Endothelial cell of umbilical vein (primary cell): ENCODE results near the gene LARGE1. TPM values are rescaled to one million over a fixed set of nuclear protein-coding genes. Genes with fewer than 3 reads are reported as not detected.

Experiments used
- BruUV-seq: library from RNA; stranded (reverse); fragments of 400-500 nt; replicated peaks from 2 replicates; lab custom pipeline; 2021; lab: Mats Ljungman, UMichigan
- CTCF ChIA-PET: fragments of 300-600, 350-600 bp; sonication (Branson Sonifier 250); formaldehyde crosslinking; loops from one replicate; lab custom pipeline; 2021; ENCODE audit warnings: antibody characterized with exemption, inconsistent platforms; lab: Charles Lee
- POLR2A ChIA-PET: fragments of 300-600, 350-600 bp; sonication (Branson Sonifier 250); formaldehyde crosslinking; loops from one replicate; lab custom pipeline; 2021; ENCODE audit warnings: antibody characterized with exemption, inconsistent platforms; lab: Charles Lee
- DNase-seq: peaks from one replicate; pipeline ENCODE4 v3.0.0-alpha.2; 2011; ENCODE audit warnings: low read depth, low spot score
- FAIRE-seq: peaks from 2 replicates; lab custom pipeline; 2011; peaks lifted over from hg19 to GRCh38; lab: Jason Lieb, UNC
- H2AFZ ChIP-seq: 2 replicates; pipeline ENCODE4 v1.6.0; 2012; ENCODE audit warnings: low read depth, low read length, control low read depth, inconsistent platforms
- H3K27ac ChIP-seq: 2 replicates; pipeline ENCODE4 v1.5.1; 2011; ENCODE audit warnings: low read depth, mild to moderate bottlenecking, control low read depth, low read length, moderate library complexity; ENCODE audit not compliant: insufficient read depth
- H3K27me3 ChIP-seq, 2 experiments: 2 replicates each; pipeline versions ENCODE4 v1.6.0 to v1.6.1; 2011; ENCODE audit warnings: low read length in 2 of 2, mixed read lengths in 1 of 2; ENCODE audit not compliant: control insufficient read depth in 2 of 2, insufficient read depth in 2 of 2
- H3K36me3 ChIP-seq, 2 experiments: 2 replicates in 1 of 2; 3 replicates in 1 of 2; pipeline ENCODE4 v1.5.1; 2011; ENCODE audit warnings: low read length in 2 of 2, mild to moderate bottlenecking in 1 of 2, moderate library complexity in 1 of 2; ENCODE audit not compliant: control insufficient read depth in 2 of 2, insufficient read depth in 2 of 2; ENCODE audit errors: extremely low read depth in 1 of 2
- H3K4me1 ChIP-seq: 3 replicates; pipeline ENCODE4 v1.5.1; 2011; ENCODE audit warnings: mild to moderate bottlenecking, low read length; ENCODE audit not compliant: control insufficient read depth, insufficient read depth; ENCODE audit errors: extremely low read depth
- H3K4me2 ChIP-seq: 2 replicates; pipeline ENCODE4 v1.6.1; 2011; ENCODE audit warnings: low read length, control low read depth, mixed read lengths; ENCODE audit not compliant: insufficient read depth
- H3K4me3 ChIP-seq, 3 experiments: fragments of 200-600 bp in 1 of 3; sonication (generic), shearing (Covaris generic) in 1 of 3; replicated peaks in 1 of 3; 2 replicates each; pipeline ENCODE4 v1.5.1; 2011 to 2016; ENCODE audit warnings: control low read depth in 3 of 3, low read length in 3 of 3, mild to moderate bottlenecking in 2 of 3, inconsistent platforms in 1 of 3, low read depth in 1 of 3, moderate library complexity in 1 of 3; ENCODE audit not compliant: insufficient read depth in 1 of 3
- H3K79me2 ChIP-seq: 2 replicates; pipeline ENCODE4 v1.6.0; 2012; ENCODE audit warnings: low read length, inconsistent platforms; ENCODE audit not compliant: control insufficient read depth, insufficient read depth
- H3K9ac ChIP-seq: replicated peaks from 2 replicates; pipeline ENCODE3; 2011; ENCODE audit warnings: low read length, control low read depth; ENCODE audit not compliant: insufficient read depth; ENCODE audit errors: extremely low read depth
- H3K9me1 ChIP-seq: replicated peaks from 3 replicates; pipeline ENCODE4 v1.6.0; 2011; ENCODE audit warnings: mild to moderate bottlenecking, low read length; ENCODE audit not compliant: control insufficient read depth, insufficient read depth; ENCODE audit errors: extremely low read depth
- H3K9me3 ChIP-seq: replicated peaks from 2 replicates; pipeline ENCODE4 v1.5.1; 2012; ENCODE audit warnings: low read length, inconsistent platforms; ENCODE audit not compliant: control insufficient read depth, insufficient read depth
- H4K20me1 ChIP-seq: replicated peaks from 2 replicates; pipeline ENCODE3; 2011; ENCODE audit warnings: mild to moderate bottlenecking, low read length; ENCODE audit not compliant: control insufficient read depth, insufficient read depth; ENCODE audit errors: extremely low read depth
- CTCF ChIP-seq, 2 donors: IDR thresholded peaks; 1 replicate in 1 of 2; 2 replicates in 1 of 2; pipeline ENCODE4 v1.5.1; 2011; ENCODE audit warnings: low read length in 2 of 2, mild to moderate bottlenecking in 2 of 2, moderate library complexity in 2 of 2, control low read depth in 1 of 2, inconsistent platforms in 1 of 2, low read depth in 1 of 2; ENCODE audit not compliant: insufficient read depth in 1 of 2; ENCODE audit errors: extremely low read depth in 1 of 2
- EZH2 ChIP-seq: IDR thresholded peaks from 2 replicates; pipeline ENCODE4 v1.6.1; 2012; ENCODE audit warnings: borderline replicate concordance, low read depth, mild to moderate bottlenecking, moderate library complexity, low read length, inconsistent platforms; ENCODE audit not compliant: severe bottlenecking
- FOS ChIP-seq: IDR thresholded peaks from 2 replicates; pipeline ENCODE4 v1.6.1; 2011; ENCODE audit warnings: mild to moderate bottlenecking, low read length, moderate library complexity, borderline replicate concordance; ENCODE audit not compliant: insufficient read depth
- GATA2 ChIP-seq: IDR thresholded peaks from 2 replicates; pipeline ENCODE4 v1.7.0; 2011; ENCODE audit warnings: low read depth, mild to moderate bottlenecking, moderate library complexity, mixed read lengths, low read length; ENCODE audit not compliant: insufficient read length, insufficient read depth
- JUN ChIP-seq: IDR thresholded peaks from 2 replicates; pipeline ENCODE4 v1.6.1; 2011; ENCODE audit warnings: borderline replicate concordance, low read depth; ENCODE audit not compliant: insufficient read length, insufficient read depth
- MAX ChIP-seq: IDR thresholded peaks from 2 replicates; pipeline ENCODE4 v1.6.1; 2011; ENCODE audit not compliant: insufficient read depth, insufficient read length
- POLR2A ChIP-seq: IDR thresholded peaks from 2 replicates; pipeline ENCODE4 v1.6.1; 2012; ENCODE audit warnings: low read depth, mild to moderate bottlenecking, control low read depth, low read length
- POLR2AphosphoS5 ChIP-seq: IDR thresholded peaks from 2 replicates; pipeline ENCODE4 v1.6.1; 2012; ENCODE audit warnings: low read depth, mild to moderate bottlenecking, control low read depth, low read length, moderate library complexity; ENCODE audit not compliant: insufficient read depth
- dilution Hi-C: fragments of 300-500 bp; cut with MboI; formaldehyde crosslinking; loops from one replicate; pipeline ENCODE4 v1.15.0; 2019; ENCODE audit warnings: low sequenced_read_pairs; ENCODE audit not compliant: extremely low pct_ligation_motif_present
- intact Hi-C: fragments of 100-400 bp; cut with micrococcal nuclease; formaldehyde crosslinking; loops from one replicate; pipeline ENCODE4 v1.10.0; 2022
- polyA plus RNA-seq, 4 experiments: library from polyadenylated mRNA; depleted of rRNA in 3 of 4; stranded (reverse) in 3 of 4; unstranded in 1 of 4; fragments of >200 nt; gene quantifications; 2 replicates each; pipeline versions ENCODE4 v1.2.1 to v1.2.3, GENCODE V29; 2011 to 2012; ENCODE audit warnings: missing spikeins in 1 of 4
- total RNA-seq: library from RNA; stranded (reverse); gene quantifications from 2 replicates; pipeline ENCODE4 v1.2.3, GENCODE V29; 2021

The LARGE1 gene
- total and polyA plus RNA-seq, 2 donors (not counting 3 experiments of a cell fraction or from before 2014, with no cell fraction given): 0.95 to 4.4 TPM

GRCh38 chr22:33923033-33923432, 2.8 kb upstream of the LARGE1 start:
- FAIRE-seq (no peak), DNase-seq (no peak)
- H3K27me3 ChIP-seq: peaks cover 26 to 29% of the 10 kb centered on the region in 2 experiments
- no peak overlapping the region for H3K4me2 ChIP-seq
- POLR2A ChIA-PET: no interaction called here
- no peaks in the 10 kb centered on the region for H3K9me1 ChIP-seq
- H3K36me3 ChIP-seq: no peaks in the 10 kb centered on the region
- H4K20me1 ChIP-seq: no peaks in the 10 kb centered on the region
- H3K4me1 ChIP-seq: peaks cover 4% of the 10 kb centered on the region
- dilution Hi-C loops: no loop called here
- TF ChIP-seq CTCF (IDR thresholded peaks at IDR 0.05; ENCODE audit: extremely low read depth in 1 of 2, insufficient read depth in 1 of 2, low read depth in 1 of 2, low read length in 2 of 2) (no peak), POLR2AphosphoS5 (no peak), FOS (no peak), MAX (no peak), GATA2 (no peak), EZH2 (no peak), POLR2A (no peak), JUN (no peak)
- no peak overlapping the region for H3K27ac ChIP-seq
- H2AFZ ChIP-seq: no peak overlapping the region
- CTCF ChIA-PET: interaction anchor here (1.5 to 1.6 kb wide), 3 partner anchors 43 to 1308 kb away, joined by 3 to 10 read pairs (median 8); no protein-coding TSS in a partner anchor
- intact Hi-C loops: loop anchor here (1.0 to 5.0 kb wide), 3 partner anchors 1227 to 1309 kb away; no protein-coding TSS in a partner anchor
- no peak overlapping the region for H3K9ac ChIP-seq
- no peaks in the 10 kb centered on the region for H3K9me3 ChIP-seq
- no TSS peak for BruUV-seq
- H3K4me3 ChIP-seq: no peak overlapping the region
- no peaks in the 10 kb centered on the region for H3K79me2 ChIP-seq
